ENCODE measurements around the gene HOXB4.

The HOXB4 gene

GRCh38 chr17:48601207-48601538, 23.0 kb upstream of the HOXB4 start:
- Histone ChIP-seq H3K4me3 (ENCODE audit: low read length in 2 of 2) (peak overlapping the region; percentile 89 to 90), H3K9me3 (ENCODE audit: control insufficient read depth in 2 of 2, low read length in 2 of 2) (no peaks in the 10 kb centered on the region), H3K36me3 (ENCODE audit: control insufficient read depth in 2 of 2, insufficient read depth in 2 of 2, low read length in 2 of 2) (peaks cover 8 to 9% of the 10 kb centered on the region in 2 donors), H3K9ac (ENCODE audit: low read depth in 1 of 2, low read length in 2 of 2) (peak overlapping the region; percentile 49 to 71), H3K27ac (ENCODE audit: low read depth in 2 of 2, low read length in 2 of 2) (peak overlapping the region; percentile 57 to 92), H3K4me1 (ENCODE audit: control insufficient read depth in 2 of 2, insufficient read depth in 2 of 2, low read length in 2 of 2) (peaks cover 56 to 57% of the 10 kb centered on the region in 2 donors), H3K27me3 (ENCODE audit: control insufficient read depth in 2 of 2, insufficient read depth in 2 of 2, low read length in 2 of 2) (peaks cover 2 to 11% of the 10 kb centered on the region in 2 donors)

GRCh38 chr17:48600244-48601098, 22.3 kb upstream of the HOXB4 start:
- Histone ChIP-seq H3K9ac (ENCODE audit: low read depth in 1 of 2, low read length in 2 of 2) (no peak overlapping the region), H3K36me3 (ENCODE audit: control insufficient read depth in 2 of 2, insufficient read depth in 2 of 2, low read length in 2 of 2) (peaks cover 12 to 15% of the 10 kb centered on the region in 2 donors), H3K27me3 (ENCODE audit: control insufficient read depth in 2 of 2, insufficient read depth in 2 of 2, low read length in 2 of 2) (peaks cover 2 to 11% of the 10 kb centered on the region in 2 donors), H3K27ac (ENCODE audit: low read depth in 2 of 2, low read length in 2 of 2) (peak overlapping the region; percentile 12 to 17), H3K9me3 (ENCODE audit: control insufficient read depth in 2 of 2, low read length in 2 of 2) (no peaks in the 10 kb centered on the region), H3K4me3 (ENCODE audit: low read length in 2 of 2) (peak overlapping the region; percentile 44 to 90), H3K4me1 (ENCODE audit: control insufficient read depth in 2 of 2, insufficient read depth in 2 of 2, low read length in 2 of 2) (peaks cover 56 to 58% of the 10 kb centered on the region in 2 donors)

GRCh38 chr17:48599354-48599753, 21.2 kb upstream of the HOXB4 start:
- Histone ChIP-seq H3K4me3 (ENCODE audit: low read length in 2 of 2) (no peak overlapping the region), H3K4me1 (ENCODE audit: control insufficient read depth in 2 of 2, insufficient read depth in 2 of 2, low read length in 2 of 2) (peaks cover 51 to 54% of the 10 kb centered on the region in 2 donors), H3K9ac (ENCODE audit: low read depth in 1 of 2, low read length in 2 of 2) (no peak overlapping the region), H3K9me3 (ENCODE audit: control insufficient read depth in 2 of 2, low read length in 2 of 2) (no peaks in the 10 kb centered on the region), H3K36me3 (ENCODE audit: control insufficient read depth in 2 of 2, insufficient read depth in 2 of 2, low read length in 2 of 2) (peaks cover 23% of the 10 kb centered on the region in 2 donors), H3K27ac (ENCODE audit: low read depth in 2 of 2, low read length in 2 of 2) (no peak overlapping the region), H3K27me3 (ENCODE audit: control insufficient read depth in 2 of 2, insufficient read depth in 2 of 2, low read length in 2 of 2) (peaks cover 2 to 8% of the 10 kb centered on the region in 2 donors)

GRCh38 chr17:48598736-48599135, 20.6 kb upstream of the HOXB4 start:
- Histone ChIP-seq H3K9me3 (ENCODE audit: control insufficient read depth in 2 of 2, low read length in 2 of 2) (no peaks in the 10 kb centered on the region), H3K36me3 (ENCODE audit: control insufficient read depth in 2 of 2, insufficient read depth in 2 of 2, low read length in 2 of 2) (peaks cover 23% of the 10 kb centered on the region in 2 donors), H3K27ac (ENCODE audit: low read depth in 2 of 2, low read length in 2 of 2) (peak overlapping the region; percentile 32 to 77), H3K4me1 (ENCODE audit: control insufficient read depth in 2 of 2, insufficient read depth in 2 of 2, low read length in 2 of 2) (peaks cover 51 to 54% of the 10 kb centered on the region in 2 donors), H3K9ac (ENCODE audit: low read depth in 1 of 2, low read length in 2 of 2) (peak overlapping the region in 1 of 2 donors; percentile 73), H3K4me3 (ENCODE audit: low read length in 2 of 2) (peak overlapping the region; percentile 53 to 70), H3K27me3 (ENCODE audit: control insufficient read depth in 2 of 2, insufficient read depth in 2 of 2, low read length in 2 of 2) (peaks cover 2 to 8% of the 10 kb centered on the region in 2 donors)

- Histone ChIP-seq H3K4me1 (ENCODE audit: control insufficient read depth in 2 of 2, insufficient read depth in 2 of 2, low read length in 2 of 2) (peaks cover 49 to 51% of the 10 kb centered on the region in 2 donors), H3K27ac (ENCODE audit: low read depth in 2 of 2, low read length in 2 of 2) (peak overlapping the region; percentile 75 to 77), H3K36me3 (ENCODE audit: control insufficient read depth in 2 of 2, insufficient read depth in 2 of 2, low read length in 2 of 2) (peaks cover 23 to 25% of the 10 kb centered on the region in 2 donors), H3K27me3 (ENCODE audit: control insufficient read depth in 2 of 2, insufficient read depth in 2 of 2, low read length in 2 of 2) (peaks cover 2 to 8% of the 10 kb centered on the region in 2 donors), H3K9me3 (ENCODE audit: control insufficient read depth in 2 of 2, low read length in 2 of 2) (no peaks in the 10 kb centered on the region), H3K4me3 (ENCODE audit: low read length in 2 of 2) (peak overlapping the region; percentile 53 to 70), H3K9ac (ENCODE audit: low read depth in 1 of 2, low read length in 2 of 2) (peak overlapping the region; percentile 60 to 73)
These were observed 19.9 kb upstream of the HOXB4 start for GRCh38 chr17:48597778-48598631.

GRCh38 chr17:48597528-48597777, 19.3 kb upstream of the HOXB4 start:
- peaks cover 23 to 26% of the 10 kb centered on the region in 2 donors for H3K36me3 ChIP-seq (ENCODE audit: control insufficient read depth in 2 of 2, insufficient read depth in 2 of 2, low read length in 2 of 2)
- peaks cover 2 to 8% of the 10 kb centered on the region in 2 donors for H3K27me3 ChIP-seq (ENCODE audit: control insufficient read depth in 2 of 2, insufficient read depth in 2 of 2, low read length in 2 of 2)
- H3K9me3 ChIP-seq (ENCODE audit: control insufficient read depth in 2 of 2, low read length in 2 of 2), result no peaks in the 10 kb centered on the region
- H3K27ac ChIP-seq (ENCODE audit: low read depth in 2 of 2, low read length in 2 of 2), result peak overlapping the region; percentile 75 to 77
- peaks cover 49 to 51% of the 10 kb centered on the region in 2 donors for H3K4me1 ChIP-seq (ENCODE audit: control insufficient read depth in 2 of 2, insufficient read depth in 2 of 2, low read length in 2 of 2)
- H3K9ac ChIP-seq (ENCODE audit: low read depth in 1 of 2, low read length in 2 of 2), result peak overlapping the region; percentile 60 to 73
- peak overlapping the region; percentile 53 to 70 for H3K4me3 ChIP-seq (ENCODE audit: low read length in 2 of 2)

GRCh38 chr17:48596735-48597527, 18.8 kb upstream of the HOXB4 start:
- Histone ChIP-seq H3K4me1 (ENCODE audit: control insufficient read depth in 2 of 2, insufficient read depth in 2 of 2, low read length in 2 of 2) (peaks cover 47 to 51% of the 10 kb centered on the region in 2 donors), H3K27ac (ENCODE audit: low read depth in 2 of 2, low read length in 2 of 2) (peak overlapping the region; percentile 75 to 77)

GRCh38 chr17:48596000-48596734, 18.0 kb upstream of the HOXB4 start:
- peaks cover 40 to 50% of the 10 kb centered on the region in 2 donors for H3K4me1 ChIP-seq (ENCODE audit: control insufficient read depth in 2 of 2, insufficient read depth in 2 of 2, low read length in 2 of 2)
- H3K36me3 ChIP-seq (ENCODE audit: control insufficient read depth in 2 of 2, insufficient read depth in 2 of 2, low read length in 2 of 2), result peaks cover 23 to 29% of the 10 kb centered on the region in 2 donors
- H3K4me3 ChIP-seq (ENCODE audit: low read length in 2 of 2), result peak overlapping the region; percentile 53 to 70
- no peaks in the 10 kb centered on the region for H3K9me3 ChIP-seq (ENCODE audit: control insufficient read depth in 2 of 2, low read length in 2 of 2)
- peak overlapping the region; percentile 14 to 73 for H3K9ac ChIP-seq (ENCODE audit: low read depth in 1 of 2, low read length in 2 of 2)
- peaks cover 0 to 8% of the 10 kb centered on the region in 2 donors for H3K27me3 ChIP-seq (ENCODE audit: control insufficient read depth in 2 of 2, insufficient read depth in 2 of 2, low read length in 2 of 2)
- no peak overlapping the region for H3K27ac ChIP-seq (ENCODE audit: low read depth in 2 of 2, low read length in 2 of 2)

More at GRCh38 chr17:48596735-48597527, 18.8 kb upstream of the HOXB4 start:
- Histone ChIP-seq H3K9me3 (ENCODE audit: control insufficient read depth in 2 of 2, low read length in 2 of 2) (no peaks in the 10 kb centered on the region), H3K9ac (ENCODE audit: low read depth in 1 of 2, low read length in 2 of 2) (peak overlapping the region; percentile 41 to 73), H3K4me3 (ENCODE audit: low read length in 2 of 2) (peak overlapping the region; percentile 53 to 70), H3K36me3 (ENCODE audit: control insufficient read depth in 2 of 2, insufficient read depth in 2 of 2, low read length in 2 of 2) (peaks cover 23 to 26% of the 10 kb centered on the region in 2 donors), H3K27me3 (ENCODE audit: control insufficient read depth in 2 of 2, insufficient read depth in 2 of 2, low read length in 2 of 2) (peaks cover 1 to 8% of the 10 kb centered on the region in 2 donors)
